Measurements from ENCODE around the gene MINDY4. TPM values are rescaled to one million over a fixed set of nuclear protein-coding genes. Genes with fewer than 3 reads are reported as not detected.

The MINDY4 gene
- total and polyA plus RNA-seq, 8 donors: 1.6 to 22.8 (median 6.4) TPM; not detected in 1

DNA sequence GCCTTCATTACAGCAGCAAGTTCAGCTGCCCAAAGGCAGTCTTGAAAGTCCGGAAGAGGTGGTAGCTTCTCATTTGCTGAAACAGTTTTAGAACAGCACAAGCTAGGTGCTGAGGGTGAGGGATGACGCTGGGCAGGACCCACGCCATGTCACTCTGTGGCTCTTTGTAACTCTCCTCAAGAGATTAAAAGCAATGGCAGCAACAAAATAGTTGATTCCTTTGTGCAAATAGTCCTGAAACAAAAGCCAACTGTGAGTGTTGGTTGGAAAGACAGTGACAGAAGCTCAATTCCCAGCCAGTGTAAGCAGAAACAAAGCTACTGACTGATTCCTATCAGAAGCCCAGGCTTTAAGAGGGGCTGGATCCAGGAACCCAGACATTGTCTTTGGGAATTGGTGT lies 92.9 kb downstream of the MINDY4 start:
- Histone ChIP-seq H3K9me3 (no peaks in the 10 kb centered on the region), H3K4me3 (no peak overlapping the region), H3K4me1 (peaks cover 0 to 38% (median 19%) of the 10 kb centered on the region in 4 donors), H3K27me3 (no peaks in the 10 kb centered on the region), H3K27ac (peak overlapping the region in 2 of 5 donors; percentile 23 to 74), H3K36me3 (peaks cover 0 to 15% (median 0%) of the 10 kb centered on the region in 4 donors)
- intact Hi-C loops (cut with DNase I; ENCODE audit: low total_unique reads): no loop called here
- WGBS, 5 donors: 74 to 92% (median 86%) methylated on average over 3 of the region's 3 CpGs
- no peak for TF ChIP-seq POLR2A (IDR thresholded peaks at IDR 0.05)
- TF ChIP-seq POLR2AphosphoS5 (IDR thresholded peaks at IDR 0.05): no peak
- TF ChIP-seq, protein P1, sequence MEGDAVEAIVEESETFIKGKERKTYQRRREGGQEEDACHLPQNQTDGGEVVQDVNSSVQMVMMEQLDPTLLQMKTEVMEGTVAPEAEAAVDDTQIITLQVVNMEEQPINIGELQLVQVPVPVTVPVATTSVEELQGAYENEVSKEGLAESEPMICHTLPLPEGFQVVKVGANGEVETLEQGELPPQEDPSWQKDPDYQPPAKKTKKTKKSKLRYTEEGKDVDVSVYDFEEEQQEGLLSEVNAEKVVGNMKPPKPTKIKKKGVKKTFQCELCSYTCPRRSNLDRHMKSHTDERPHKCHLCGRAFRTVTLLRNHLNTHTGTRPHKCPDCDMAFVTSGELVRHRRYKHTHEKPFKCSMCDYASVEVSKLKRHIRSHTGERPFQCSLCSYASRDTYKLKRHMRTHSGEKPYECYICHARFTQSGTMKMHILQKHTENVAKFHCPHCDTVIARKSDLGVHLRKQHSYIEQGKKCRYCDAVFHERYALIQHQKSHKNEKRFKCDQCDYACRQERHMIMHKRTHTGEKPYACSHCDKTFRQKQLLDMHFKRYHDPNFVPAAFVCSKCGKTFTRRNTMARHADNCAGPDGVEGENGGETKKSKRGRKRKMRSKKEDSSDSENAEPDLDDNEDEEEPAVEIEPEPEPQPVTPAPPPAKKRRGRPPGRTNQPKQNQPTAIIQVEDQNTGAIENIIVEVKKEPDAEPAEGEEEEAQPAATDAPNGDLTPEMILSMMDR (IDR thresholded peaks at IDR 0.05): no peak
- DNase-seq: no peak

DNA sequence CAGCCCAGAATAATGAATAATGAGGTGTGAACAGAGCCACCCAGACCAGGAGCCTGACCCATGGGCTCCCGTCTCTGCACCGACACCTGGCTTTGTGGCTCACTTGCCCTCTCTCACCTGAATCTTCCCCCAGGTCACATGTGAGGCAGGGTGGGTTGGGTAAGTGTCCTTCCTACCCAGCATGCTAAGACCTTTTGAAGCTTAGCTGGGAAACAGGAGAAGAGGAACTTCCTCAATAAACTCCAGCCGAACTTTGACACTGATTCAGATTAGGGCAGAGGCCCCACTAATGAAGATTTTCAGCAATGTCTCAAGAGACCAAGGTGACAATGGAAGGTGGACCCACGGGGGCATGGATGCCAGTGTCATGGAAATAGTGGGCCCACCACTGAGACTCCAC lies 93.9 kb downstream of the MINDY4 start:
- WGBS, 5 donors: 83 to 98% (median 94%) methylated on average over 4 of the region's 4 CpGs
- intact Hi-C loops (cut with DNase I; ENCODE audit: low total_unique reads): no loop called here
- TF ChIP-seq EP300 (IDR thresholded peaks at IDR 0.05) (no peak), POLR2AphosphoS5 (IDR thresholded peaks at IDR 0.05) (no peak), POLR2A (IDR thresholded peaks at IDR 0.05) (no peak)
- TF ChIP-seq, protein P1 (IDR thresholded peaks at IDR 0.05): no peak
- no peak for DNase-seq
- no peak overlapping the region for H3K27ac ChIP-seq
- H3K27me3 ChIP-seq: no peaks in the 10 kb centered on the region
- H3K4me3 ChIP-seq: no peak overlapping the region
- peaks cover 0 to 15% (median 0%) of the 10 kb centered on the region in 4 donors for H3K36me3 ChIP-seq
- H3K4me1 ChIP-seq: peaks cover 0 to 36% (median 20%) of the 10 kb centered on the region in 4 donors
- no peaks in the 10 kb centered on the region for H3K9me3 ChIP-seq

- Histone ChIP-seq H3K4me3 (no peak overlapping the region), H3K9me3 (no peaks in the 10 kb centered on the region), H3K27me3 (no peaks in the 10 kb centered on the region), H3K27ac (no peak overlapping the region), H3K36me3 (peaks cover 0 to 15% (median 0%) of the 10 kb centered on the region in 4 donors), H3K4me1 (peaks cover 0 to 42% (median 21%) of the 10 kb centered on the region in 4 donors)
- no peak for DNase-seq
- WGBS, 5 donors: 88 to 100% (median 91%) methylated on average over 2 to 4 of the region's 4 CpGs
- TF ChIP-seq EP300 (IDR thresholded peaks at IDR 0.05): no peak
- no peak for TF ChIP-seq POLR2AphosphoS5 (IDR thresholded peaks at IDR 0.05)
- TF ChIP-seq, protein P1 (IDR thresholded peaks at IDR 0.05): no peak
- TF ChIP-seq POLR2A (IDR thresholded peaks at IDR 0.05): no peak
- intact Hi-C loops (cut with DNase I; ENCODE audit: low total_unique reads): no loop called here
These were observed 94.6 kb downstream of the MINDY4 start for GRCh38 chr7:30865821-30866220.

GRCh38 chr7:30866939-30867338 lies 95.7 kb downstream of the MINDY4 start:
- H3K4me1 ChIP-seq: peaks cover 0 to 43% (median 21%) of the 10 kb centered on the region in 4 donors
- intact Hi-C loops (cut with DNase I; ENCODE audit: low total_unique reads): no loop called here
- no peak for DNase-seq
- no peak overlapping the region for H3K4me3 ChIP-seq
- peaks cover 0 to 9% (median 2%) of the 10 kb centered on the region in 4 donors for H3K36me3 ChIP-seq
- no peaks in the 10 kb centered on the region for H3K9me3 ChIP-seq
- no peak overlapping the region for H3K27ac ChIP-seq
- 89 to 95% (median 90%) methylated on average over 7 of the region's 7 CpGs for WGBS, 5 donors
- TF ChIP-seq, protein P1 (IDR thresholded peaks at IDR 0.05): no peak
- no peak for TF ChIP-seq POLR2A (IDR thresholded peaks at IDR 0.05)
- TF ChIP-seq POLR2AphosphoS5 (IDR thresholded peaks at IDR 0.05): no peak
- TF ChIP-seq EP300 (IDR thresholded peaks at IDR 0.05): no peak
- H3K27me3 ChIP-seq: no peaks in the 10 kb centered on the region
